GM23338 (cell line): Measurements from ENCODE around the gene MYCBPAP. TPM values are rescaled to one million over a fixed set of nuclear protein-coding genes. Genes with fewer than 3 reads are reported as not detected.

Experiments
- ATAC-seq: fragments of 200-7000 bp; cut with Tn5 transposase; 3 replicates; pipeline ENCODE4 v1.9.1; 2020
- DNase-seq: peaks from one replicate; pipeline ENCODE4 v3.0.0-alpha.2; 2015; ENCODE audit warnings: low spot score
- H2AFZ ChIP-seq: fragments of 200-600 bp; sonication (generic); 2 replicates; pipeline ENCODE4 v1.8.0; 2016; ENCODE audit warnings: antibody characterized with exemption, mild to moderate bottlenecking, moderate library complexity
- H3F3A ChIP-seq: fragments of 200-600 bp; sonication (generic); replicated peaks from 2 replicates; pipeline ENCODE4 v1.8.0; 2017; ENCODE audit warnings: antibody characterized with exemption, mixed run types, low read depth
- H3K27ac ChIP-seq: fragments of 200-600 bp; sonication (generic); 2 replicates; pipeline ENCODE4 v1.6.1; 2016; ENCODE audit warnings: low read depth
- H3K27me3 ChIP-seq: fragments of 200-600 bp; sonication (generic); 2 replicates; pipeline ENCODE4 v1.8.0; 2016; ENCODE audit warnings: mild to moderate bottlenecking, mixed run types, moderate library complexity; ENCODE audit not compliant: insufficient read depth
- H3K36me3 ChIP-seq: fragments of 200-600 bp; sonication (generic); 2 replicates; pipeline ENCODE4 v1.8.0; 2016; ENCODE audit warnings: mild to moderate bottlenecking; ENCODE audit not compliant: insufficient read depth
- H3K4me1 ChIP-seq: fragments of 200-600 bp; sonication (generic); 2 replicates; pipeline ENCODE4 v1.8.0; 2016; ENCODE audit warnings: mild to moderate bottlenecking, moderate library complexity; ENCODE audit not compliant: insufficient read depth
- H3K4me2 ChIP-seq: fragments of 200-600 bp; sonication (generic); 2 replicates; pipeline ENCODE4 v1.7.1; 2017; ENCODE audit warnings: mixed run types
- H3K4me3 ChIP-seq: fragments of 200-600 bp; sonication (generic); 2 replicates; pipeline ENCODE4 v1.6.1; 2016; ENCODE audit warnings: mixed run types
- H3K79me2 ChIP-seq: fragments of 200-600 bp; sonication (generic); replicated peaks from 2 replicates; pipeline ENCODE4 v1.8.0; 2017; ENCODE audit warnings: mild to moderate bottlenecking; ENCODE audit not compliant: insufficient read depth
- H3K9me2 ChIP-seq: fragments of 200-600 bp; sonication (generic); 2 replicates; pipeline ENCODE4 v1.8.0; 2017; ENCODE audit not compliant: insufficient read depth
- H4K20me1 ChIP-seq: fragments of 200-600 bp; sonication (generic); replicated peaks from 2 replicates; pipeline ENCODE4 v1.8.0; 2017; ENCODE audit warnings: mild to moderate bottlenecking; ENCODE audit not compliant: insufficient read depth
- H3K27ac Mint-ChIP-seq: 2 replicates; pipeline ENCODE4 v1.8.0; 2020; ENCODE audit warnings: inconsistent platforms, mild to moderate bottlenecking, moderate library complexity, mixed read lengths
- H3K27me3 Mint-ChIP-seq: 3 replicates; pipeline ENCODE4 v1.8.0; 2022; ENCODE audit warnings: low read depth, mild to moderate bottlenecking, moderate library complexity, mixed read lengths, inconsistent platforms; ENCODE audit not compliant: insufficient read depth, poor library complexity
- H3K36me3 Mint-ChIP-seq: 3 replicates; pipeline ENCODE4 v1.8.0; 2021; ENCODE audit warnings: low read depth, mild to moderate bottlenecking, inconsistent platforms, moderate library complexity, mixed read lengths
- H3K4me1 Mint-ChIP-seq: 3 replicates; pipeline ENCODE4 v1.8.0; 2020; ENCODE audit warnings: mild to moderate bottlenecking, inconsistent platforms, mixed read lengths
- H3K4me3 Mint-ChIP-seq: 3 replicates; pipeline ENCODE4 v1.8.0; 2021; ENCODE audit warnings: moderate library complexity, mild to moderate bottlenecking, inconsistent platforms, mixed read lengths
- H3K9me3 Mint-ChIP-seq: 3 replicates; pipeline ENCODE4 v1.8.0; 2020; ENCODE audit warnings: moderate library complexity, mild to moderate bottlenecking, inconsistent platforms, mixed read lengths
- CREB1 ChIP-seq: fragments of 250-450 bp; sonication (Bioruptor Pico); IDR thresholded peaks from 2 replicates; pipeline ENCODE4 v1.5.0; 2020; ENCODE audit warnings: low read depth, mild to moderate bottlenecking, moderate library complexity
- CTCF ChIP-seq, 2 experiments: fragments of 200-600 bp in 1 of 2; sonication (generic) in 1 of 2; conservative IDR thresholded peaks; 2 replicates each; pipeline versions ENCODE4 v1.5.1 to v1.6.1; 2016 to 2017; ENCODE audit warnings: antibody characterized with exemption in 2 of 2, low read depth in 2 of 2, mild to moderate bottlenecking in 2 of 2, moderate library complexity in 1 of 2
- ETS1 ChIP-seq: IDR thresholded peaks from 2 replicates; pipeline ENCODE4 v1.6.1; 2016; ENCODE audit warnings: antibody characterized with exemption
- EZH2 ChIP-seq: fragments of 200-600 bp; sonication (generic); IDR thresholded peaks from one replicate; pipeline ENCODE4 v1.8.0; 2017; ENCODE audit warnings: antibody characterized with exemption, mild to moderate bottlenecking, low read depth; ENCODE audit not compliant: unreplicated experiment
- JUNB ChIP-seq: IDR thresholded peaks from one replicate; pipeline ENCODE4 v1.6.1; 2016; ENCODE audit warnings: antibody characterized with exemption; ENCODE audit not compliant: unreplicated experiment
- NANOG ChIP-seq: IDR thresholded peaks from 2 replicates; pipeline ENCODE4 v1.6.1; 2016; ENCODE audit warnings: antibody characterized with exemption, borderline replicate concordance
- POLR2AphosphoS5 ChIP-seq: IDR thresholded peaks from 2 replicates; pipeline ENCODE4 v1.6.1; 2016; ENCODE audit warnings: antibody characterized with exemption, low read depth
- REST ChIP-seq: IDR thresholded peaks from one replicate; pipeline ENCODE4 v1.6.1; 2018; ENCODE audit warnings: antibody characterized with exemption; ENCODE audit not compliant: unreplicated experiment
- STAT1 ChIP-seq: IDR thresholded peaks from one replicate; pipeline ENCODE4 v1.6.1; 2016; ENCODE audit warnings: antibody characterized with exemption; ENCODE audit not compliant: unreplicated experiment
- ZNF114 ChIP-seq: fragments of 250-450 bp; sonication (Bioruptor Pico); IDR thresholded peaks from 2 replicates; pipeline ENCODE4 v1.5.0; 2020; ENCODE audit warnings: mild to moderate bottlenecking, moderate library complexity
- ZNF331 ChIP-seq: fragments of 250-450 bp; sonication (Bioruptor Pico); IDR thresholded peaks from 2 replicates; pipeline ENCODE4 v1.5.0; 2020; ENCODE audit warnings: low read depth, mild to moderate bottlenecking, moderate library complexity
- ZNF462 ChIP-seq: fragments of 250-450 bp; sonication (Bioruptor Pico); IDR thresholded peaks from 2 replicates; pipeline ENCODE4 v1.5.0; 2020; ENCODE audit warnings: mild to moderate bottlenecking, moderate library complexity
- polyA plus RNA-seq: library from polyadenylated mRNA; unstranded; fragments of >200 nt; fragmentation: Nextera tagmentation; extraction: Ambion mirVana; gene quantifications from 2 replicates; pipeline ENCODE4 v1.2.1, GENCODE V29; 2016
- total RNA-seq: library from RNA; depleted of rRNA; stranded (reverse); fragments of >200 nt; shearing (Covaris generic); gene quantifications from 2 replicates; pipeline ENCODE4 v1.2.3, GENCODE V29; 2014

MYCBPAP gene
- total and polyA plus RNA-seq, 2 experiments from 2014 or later = 0.63 to 1.7 TPM

GRCh38 chr17:50566886-50567285 is 58.6 kb downstream of the MYCBPAP start:
- Histone ChIP-seq H2AFZ (no peak overlapping the region), H3K36me3 (no peaks in the 10 kb centered on the region), H3K9me2 (no peaks in the 10 kb centered on the region), H3K4me3 (no peak overlapping the region), H3K27ac (no peak overlapping the region), H3K27me3 (peaks cover 57% of the 10 kb centered on the region), H3K4me1 (peaks cover 29% of the 10 kb centered on the region), H3K79me2 (no peaks in the 10 kb centered on the region), H3K4me2 (no peak overlapping the region), H3F3A (no peaks in the 10 kb centered on the region), H4K20me1 (no peaks in the 10 kb centered on the region; the same call in none of the 2 replicates)
- Mint-ChIP-seq H3K4me3 (no peak overlapping the region), H3K36me3 (no peaks in the 10 kb centered on the region; the same call in 2 of the 3 replicates), H3K27ac (no peak overlapping the region), H3K27me3 (peaks cover 63% of the 10 kb centered on the region), H3K9me3 (no peaks in the 10 kb centered on the region), H3K4me1 (peaks cover 66% of the 10 kb centered on the region)
- no peak for TF ChIP-seq NANOG
- no peak for TF ChIP-seq ETS1
- TF ChIP-seq STAT1 = no peak
- no peak for TF ChIP-seq CTCF (conservative IDR thresholded peaks at IDR 0.05; ENCODE audit: low read depth in 2 of 2)
- TF ChIP-seq REST = no peak
- no peak for TF ChIP-seq CREB1
- TF ChIP-seq ZNF114 (CRISPR knock-in tag) = no peak
- no peak for TF ChIP-seq ZNF331
- TF ChIP-seq ZNF462 (CRISPR knock-in tag) = no peak
- no peak for TF ChIP-seq EZH2
- TF ChIP-seq POLR2AphosphoS5 = no peak
- no peak for TF ChIP-seq JUNB
- no peak for ATAC-seq
- DNase-seq = no peak
